ENCODE data around the gene MAPK6. TPM values are rescaled to one million over a fixed set of nuclear protein-coding genes. Genes with fewer than 3 reads are reported as not detected.
"Not testable (repeated sequence)": the region's sequence is repeated elsewhere in the genome, so short reads cannot be mapped to it uniquely, and the experiment has no call there.

Gene MAPK6
- total RNA-seq, 3 donors from 2014 or later = 47.6 to 86.8 (median 73.9) TPM

GRCh38 chr15:52050416-52050815 is 31.4 kb downstream of the MAPK6 start:
- intact Hi-C loops (cut with DNase I, micrococcal nuclease) = no loop called here
- Histone ChIP-seq H3K9me3 (no peaks in the 10 kb centered on the region), H3K4me1 (ENCODE audit: low read depth) (no peaks in the 10 kb centered on the region), H3K36me3 (ENCODE audit: low read depth) (no peaks in the 10 kb centered on the region), H3K4me3 (no peak overlapping the region)
- no peak for TF ChIP-seq CTCF (IDR thresholded peaks at IDR 0.05)
- DNase-seq (no peak), ATAC-seq (peak; percentile 67)

- DNase-seq (no peak), ATAC-seq (peak; percentile 31)
- TF ChIP-seq CTCF (IDR thresholded peaks at IDR 0.05) = no peak
- Histone ChIP-seq H3K4me3 (no peak overlapping the region), H3K9me3 (no peaks in the 10 kb centered on the region), H3K36me3 (ENCODE audit: low read depth) (no peaks in the 10 kb centered on the region), H3K4me1 (ENCODE audit: low read depth) (no peaks in the 10 kb centered on the region)
- intact Hi-C loops (cut with DNase I, micrococcal nuclease) = no loop called here
Measured at GRCh38 chr15:52052066-52052935, 33.3 kb downstream of the MAPK6 start.

GRCh38 chr15:52054381-52054780 is 35.4 kb downstream of the MAPK6 start:
- Histone ChIP-seq H3K9me3 (no peaks in the 10 kb centered on the region), H3K36me3 (ENCODE audit: low read depth) (peaks cover 5% of the 10 kb centered on the region), H3K4me3 (no peak overlapping the region), H3K4me1 (ENCODE audit: low read depth) (no peaks in the 10 kb centered on the region)
- DNase-seq = no peak
- no peak for TF ChIP-seq CTCF (IDR thresholded peaks at IDR 0.05)
- intact Hi-C loops (cut with DNase I, micrococcal nuclease) = no loop called here
- ATAC-seq = peak; percentile 64

- ATAC-seq; DNase-seq; H3K9me3 ChIP-seq; H3K4me1 ChIP-seq (ENCODE audit: low read depth); H3K36me3 ChIP-seq (ENCODE audit: low read depth); H3K4me3 ChIP-seq; intact Hi-C loops (cut with DNase I, micrococcal nuclease): not testable (repeated sequence)
Measured at GRCh38 chr15:52054858-52055257, 35.8 kb downstream of the MAPK6 start.

- no peaks in the 10 kb centered on the region for H3K4me1 ChIP-seq (ENCODE audit: low read depth)
- H3K36me3 ChIP-seq (ENCODE audit: low read depth) = peaks cover 5% of the 10 kb centered on the region
- no peaks in the 10 kb centered on the region for H3K9me3 ChIP-seq
- DNase-seq (no peak), ATAC-seq (no peak)
- intact Hi-C loops (cut with DNase I, micrococcal nuclease) = no loop called here
- H3K4me3 ChIP-seq = no peak overlapping the region
- no peak for TF ChIP-seq CTCF (IDR thresholded peaks at IDR 0.05)
Measured at GRCh38 chr15:52056001-52056400, 37.0 kb downstream of the MAPK6 start.

- H3K4me3 ChIP-seq = no peak overlapping the region
- no peak for TF ChIP-seq CTCF (IDR thresholded peaks at IDR 0.05)
- intact Hi-C loops (cut with DNase I, micrococcal nuclease) = no loop called here
- no peak for DNase-seq
- H3K9me3 ChIP-seq = no peaks in the 10 kb centered on the region
- no peak for ATAC-seq
- peaks cover 5% of the 10 kb centered on the region for H3K36me3 ChIP-seq (ENCODE audit: low read depth)
- no peaks in the 10 kb centered on the region for H3K4me1 ChIP-seq (ENCODE audit: low read depth)
Measured at GRCh38 chr15:52056496-52056895, 37.5 kb downstream of the MAPK6 start.
